Hepatocyte (in vitro differentiated cells): ENCODE measurements around the gene DIRAS1.

Source experiments
- CTCF ChIP-seq: fragments of 200-600 bp; sonication (generic); IDR thresholded peaks from 2 replicates; pipeline ENCODE4 v1.5.1; 2016; ENCODE audit warnings: antibody characterized with exemption, mild to moderate bottlenecking; ENCODE audit not compliant: poor library complexity
- EZH2 ChIP-seq: fragments of 200-600 bp; sonication (generic); IDR thresholded peaks from 2 replicates; pipeline ENCODE4 v1.6.1; 2016; ENCODE audit warnings: antibody characterized with exemption, mild to moderate bottlenecking, borderline replicate concordance
- EZH2phosphoT487 ChIP-seq: fragments of 200-600 bp; sonication (generic); IDR thresholded peaks from one replicate; pipeline ENCODE4 v1.6.1; 2018; ENCODE audit warnings: antibody characterized with exemption, mild to moderate bottlenecking, low read depth, moderate library complexity; ENCODE audit not compliant: unreplicated experiment, severe bottlenecking

GRCh38 chr19:2759965-2760364 is 38.8 kb upstream of the DIRAS1 start:
- TF ChIP-seq CTCF: no peak
- no peak for TF ChIP-seq EZH2
- no peak for TF ChIP-seq EZH2phosphoT487
